GM10266 (cell line): ENCODE measurements around the gene CPEB2.

Source experiments
- DNase-seq: peaks from one replicate; pipeline ENCODE4 v3.0.0; 2012; ENCODE audit errors: extremely low spot score
- CTCF ChIP-seq: IDR thresholded peaks from 2 replicates; pipeline ENCODE4 v1.5.1; 2012; ENCODE audit warnings: mild to moderate bottlenecking, low read depth; ENCODE audit not compliant: control insufficient read depth, insufficient read depth; ENCODE audit errors: missing control alignments

CPEB2 gene

DNA sequence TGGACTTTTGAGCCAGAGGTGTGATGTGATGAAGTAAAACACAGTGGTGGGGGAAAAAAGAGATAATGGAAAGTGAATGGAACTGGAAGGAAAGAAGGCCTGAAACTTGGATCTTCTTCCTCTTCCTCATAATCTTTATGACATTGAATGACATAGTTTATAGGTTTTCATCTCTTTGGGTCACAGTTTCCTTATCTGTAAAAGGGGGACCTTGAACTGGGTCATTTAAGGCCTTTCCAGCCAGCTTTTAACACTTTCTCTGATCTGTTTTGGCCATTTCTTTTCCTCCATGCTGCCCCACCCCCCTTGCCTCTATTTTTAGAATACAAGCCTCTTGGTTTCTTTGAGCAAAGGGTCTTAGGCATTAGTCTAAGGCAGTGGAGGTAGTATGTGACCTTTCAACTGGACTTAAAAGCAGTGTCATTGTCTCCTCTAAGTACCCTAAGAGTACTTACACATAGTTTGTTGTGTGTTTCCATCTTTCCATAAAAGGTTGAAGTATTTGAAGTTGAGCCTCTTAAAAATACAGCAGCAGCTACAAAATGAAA is 7.8 kb downstream of the CPEB2 start:
- no peak for TF ChIP-seq CTCF
- no peak for DNase-seq

- TF ChIP-seq CTCF: no peak
- DNase-seq: no peak
Measured at GRCh38 chr4:15011166-15011565, 8.9 kb downstream of the CPEB2 start.

GRCh38 chr4:15012017-15012788 is 9.9 kb downstream of the CPEB2 start:
- TF ChIP-seq CTCF: no peak
- DNase-seq: no peak

DNA sequence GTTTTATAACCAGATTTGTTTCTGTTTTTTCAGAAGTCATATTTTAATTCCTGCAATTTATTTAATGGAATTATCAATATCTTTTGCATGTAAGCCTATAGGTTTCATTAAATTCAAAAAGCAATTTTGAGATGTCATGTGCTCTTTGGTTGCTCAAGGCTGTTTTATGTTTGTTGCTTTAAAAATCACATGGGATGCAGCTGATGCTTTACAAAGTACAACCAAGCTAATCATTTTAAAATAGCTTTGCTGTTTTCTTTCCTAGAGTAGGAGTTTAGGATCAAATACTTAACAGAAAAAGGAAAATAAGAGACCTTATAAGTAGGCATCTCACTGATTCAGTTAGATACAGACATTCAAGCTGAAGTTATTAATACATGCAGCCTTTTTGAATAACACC is 11.3 kb downstream of the CPEB2 start:
- TF ChIP-seq CTCF: no peak
- no peak for DNase-seq

DNA sequence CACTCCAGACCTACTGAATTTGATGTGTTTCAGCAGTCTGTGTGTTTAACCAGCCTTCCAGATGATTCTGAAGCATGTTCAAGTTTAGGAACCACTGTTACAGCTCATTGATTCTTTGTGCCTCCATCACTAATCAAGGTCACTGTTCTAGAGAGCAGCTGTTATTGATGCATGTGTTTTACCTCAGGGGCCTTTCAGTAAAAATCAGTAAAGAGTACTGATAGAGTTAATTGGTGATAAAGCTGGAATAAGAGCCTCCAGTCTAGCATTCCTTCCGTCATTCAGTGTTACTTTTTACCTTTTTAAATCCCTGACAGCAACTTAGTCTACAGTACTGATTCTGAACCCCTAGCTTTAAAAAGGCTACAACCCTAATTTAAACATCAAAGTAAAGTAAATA is 12.9 kb downstream of the CPEB2 start:
- no peak for TF ChIP-seq CTCF
- DNase-seq: no peak

- TF ChIP-seq CTCF: no peak
- no peak for DNase-seq
Measured at GRCh38 chr4:15018361-15018760, 16.1 kb downstream of the CPEB2 start.
